Measurements from ENCODE around the gene ZNF516. TPM values are rescaled to one million over a fixed set of nuclear protein-coding genes. Genes with fewer than 3 reads are reported as not detected.

Gene ZNF516
- total and polyA plus RNA-seq, 10 of the 15 experiments (the other 5 are each of a cell fraction or from before 2014, with no cell fraction given) = 2.0 to 32.0 (median 8.3) TPM

DNA sequence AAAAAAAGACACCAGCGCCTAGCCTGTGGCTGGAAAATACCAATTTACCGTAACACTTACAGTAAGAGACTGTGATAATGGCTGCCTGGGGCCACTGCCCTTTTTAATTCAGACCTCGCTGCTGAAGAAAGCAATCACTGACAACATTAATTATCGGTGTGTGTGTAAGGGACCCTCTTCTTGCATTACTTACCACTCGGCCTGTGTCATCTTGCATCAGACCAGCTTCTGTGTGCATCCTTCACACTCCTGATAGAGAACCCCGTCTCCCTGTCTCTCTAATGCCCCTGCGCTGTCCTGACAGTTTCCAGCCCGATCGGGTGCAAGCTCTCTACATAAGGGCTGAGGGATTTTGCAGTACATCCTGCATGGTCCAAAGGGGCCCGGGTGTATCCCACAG is 124.4 kb downstream of the ZNF516 start:
- in situ Hi-C loops (cut with MboI) (loop anchor here (25.0 kb wide), 1 partner anchor 1733 kb away; no protein-coding TSS in a partner anchor), intact Hi-C loops (cut with micrococcal nuclease; ENCODE audit: unreplicated experiment) (no loop called here)
- peaks cover 5% of the 10 kb centered on the region; the same call in 1 of the 2 replicates for H4K20me1 ChIP-seq (ENCODE audit: control insufficient read depth, insufficient read depth)
- H3K27ac ChIP-seq (ENCODE audit: control insufficient read depth, insufficient read depth) = no peak overlapping the region
- no peak overlapping the region for H3K9ac ChIP-seq (ENCODE audit: control insufficient read depth, insufficient read depth, low read length)
- ChIA-PET RAD21 (ENCODE audit: unreplicated experiment) (no interaction called here), POLR2A (no interaction called here), CTCF (no interaction called here), SMC1A (ENCODE audit: uncharacterized antibody, unreplicated experiment) (no interaction called here)
- H3K4me2 ChIP-seq (ENCODE audit: control insufficient read depth, insufficient read depth) = no peak overlapping the region
- DNase-seq (ENCODE audit: low read depth, low spot score) = no peak
- no peaks in the 10 kb centered on the region for H3K27me3 ChIP-seq (replicated peaks in 1 of 2; ENCODE audit: control insufficient read depth in 2 of 2, insufficient read depth in 2 of 2, low read length in 1 of 2)
- H3K36me3 ChIP-seq (ENCODE audit: control insufficient read depth in 2 of 2, insufficient read depth in 2 of 2, low read length in 1 of 2) = peaks cover 13 to 19% of the 10 kb centered on the region in 2 experiments
- 80% methylated on average over 10 of the region's 10 CpGs for WGBS (ENCODE audit: insufficient coverage, insufficient replicate concordance, low lambda C conversion rate, missing lambda C conversion rate)
- peaks cover 19% of the 10 kb centered on the region for H3K4me1 ChIP-seq (ENCODE audit: control insufficient read depth, insufficient read depth, low read length)
- no TSS peak for BruUV-seq (replicated peaks)
- TF ChIP-seq, protein P1, sequence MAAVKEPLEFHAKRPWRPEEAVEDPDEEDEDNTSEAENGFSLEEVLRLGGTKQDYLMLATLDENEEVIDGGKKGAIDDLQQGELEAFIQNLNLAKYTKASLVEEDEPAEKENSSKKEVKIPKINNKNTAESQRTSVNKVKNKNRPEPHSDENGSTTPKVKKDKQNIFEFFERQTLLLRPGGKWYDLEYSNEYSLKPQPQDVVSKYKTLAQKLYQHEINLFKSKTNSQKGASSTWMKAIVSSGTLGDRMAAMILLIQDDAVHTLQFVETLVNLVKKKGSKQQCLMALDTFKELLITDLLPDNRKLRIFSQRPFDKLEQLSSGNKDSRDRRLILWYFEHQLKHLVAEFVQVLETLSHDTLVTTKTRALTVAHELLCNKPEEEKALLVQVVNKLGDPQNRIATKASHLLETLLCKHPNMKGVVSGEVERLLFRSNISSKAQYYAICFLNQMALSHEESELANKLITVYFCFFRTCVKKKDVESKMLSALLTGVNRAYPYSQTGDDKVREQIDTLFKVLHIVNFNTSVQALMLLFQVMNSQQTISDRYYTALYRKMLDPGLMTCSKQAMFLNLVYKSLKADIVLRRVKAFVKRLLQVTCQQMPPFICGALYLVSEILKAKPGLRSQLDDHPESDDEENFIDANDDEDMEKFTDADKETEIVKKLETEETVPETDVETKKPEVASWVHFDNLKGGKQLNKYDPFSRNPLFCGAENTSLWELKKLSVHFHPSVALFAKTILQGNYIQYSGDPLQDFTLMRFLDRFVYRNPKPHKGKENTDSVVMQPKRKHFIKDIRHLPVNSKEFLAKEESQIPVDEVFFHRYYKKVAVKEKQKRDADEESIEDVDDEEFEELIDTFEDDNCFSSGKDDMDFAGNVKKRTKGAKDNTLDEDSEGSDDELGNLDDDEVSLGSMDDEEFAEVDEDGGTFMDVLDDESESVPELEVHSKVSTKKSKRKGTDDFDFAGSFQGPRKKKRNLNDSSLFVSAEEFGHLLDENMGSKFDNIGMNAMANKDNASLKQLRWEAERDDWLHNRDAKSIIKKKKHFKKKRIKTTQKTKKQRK (IDR thresholded peaks at IDR 0.05; ENCODE audit: low read depth, low read length) = no peak
- TF ChIP-seq E4F1 (IDR thresholded peaks at IDR 0.05; ENCODE audit: borderline replicate concordance, partially characterized antibody) = no peak
- no peak for TF ChIP-seq PKNOX1 (IDR thresholded peaks at IDR 0.05)
- no peak for TF ChIP-seq HCFC1 (IDR thresholded peaks at IDR 0.05; ENCODE audit: low read length)
- no peak for TF ChIP-seq CHD4 (IDR thresholded peaks at IDR 0.05)
- TF ChIP-seq NFYA (IDR thresholded peaks at IDR 0.05; ENCODE audit: borderline replicate concordance, low read depth, low read length) = no peak
- no peak for TF ChIP-seq TCF7 (IDR thresholded peaks at IDR 0.05; ENCODE audit: borderline replicate concordance)
- TF ChIP-seq BCL11A (IDR thresholded peaks at IDR 0.05; ENCODE audit: low read depth, low read length) = no peak
- no peak for TF ChIP-seq NR2F1 (conservative IDR thresholded peaks at IDR 0.05)
- no peak for TF ChIP-seq BACH1 (IDR thresholded peaks at IDR 0.05; ENCODE audit: borderline replicate concordance)
- ATAC-seq = no peak
- FAIRE-seq = no peak
- peaks cover 5% of the 10 kb centered on the region for H3K79me2 ChIP-seq (ENCODE audit: control insufficient read depth, insufficient read depth, low read length)
- no peak overlapping the region for H2AFZ ChIP-seq (ENCODE audit: control insufficient read depth, low read depth, low read length)
- no peak overlapping the region for H3K4me3 ChIP-seq
- H3K9me3 ChIP-seq (replicated peaks; ENCODE audit: control insufficient read depth, insufficient read depth, low read length) = no peaks in the 10 kb centered on the region

Measured in GM12878 (cell line).